GM19455 (cell line): ENCODE measurements around the gene IGFALS.

Experiments
- ATAC-seq: cut with Tn5 transposase; IDR thresholded peaks from one replicate; pipeline ENCODE4 v1.9.1; 2021; ENCODE audit not compliant: unreplicated experiment

Gene IGFALS

DNA sequence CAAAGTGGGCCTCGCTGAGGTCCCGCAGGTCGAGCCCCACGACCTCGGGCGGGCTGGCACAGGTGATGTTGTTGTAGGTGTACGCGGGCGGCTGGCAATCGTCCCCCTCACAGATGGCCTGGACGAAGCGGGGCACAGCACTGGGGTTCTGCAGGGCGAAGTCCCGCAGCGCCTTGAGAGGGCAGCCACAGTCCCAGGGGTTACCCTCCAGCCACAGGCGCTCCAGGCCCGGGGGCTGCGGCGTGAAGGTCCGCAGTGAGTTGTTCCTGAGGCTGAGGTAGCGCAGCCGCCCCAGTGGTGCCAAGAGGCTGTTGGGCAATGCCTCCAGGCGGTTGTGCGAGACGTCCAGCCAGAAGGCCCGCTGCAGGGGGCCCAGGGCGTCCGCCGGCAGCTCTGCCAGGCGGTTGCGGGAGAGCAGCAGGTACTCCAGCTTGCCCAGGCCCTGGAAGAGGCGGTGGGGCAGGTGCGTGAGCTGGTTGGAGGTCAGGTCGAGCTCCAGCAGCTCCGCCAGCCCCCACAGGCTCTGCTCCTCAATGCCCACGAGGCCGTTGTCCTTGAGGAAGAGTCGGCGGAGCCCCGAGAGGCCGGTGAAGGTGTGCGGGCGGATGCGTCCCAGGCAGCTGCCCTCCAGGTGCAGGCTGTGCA, 2.8 kb downstream of the IGFALS start:
- no peak for ATAC-seq

DNA sequence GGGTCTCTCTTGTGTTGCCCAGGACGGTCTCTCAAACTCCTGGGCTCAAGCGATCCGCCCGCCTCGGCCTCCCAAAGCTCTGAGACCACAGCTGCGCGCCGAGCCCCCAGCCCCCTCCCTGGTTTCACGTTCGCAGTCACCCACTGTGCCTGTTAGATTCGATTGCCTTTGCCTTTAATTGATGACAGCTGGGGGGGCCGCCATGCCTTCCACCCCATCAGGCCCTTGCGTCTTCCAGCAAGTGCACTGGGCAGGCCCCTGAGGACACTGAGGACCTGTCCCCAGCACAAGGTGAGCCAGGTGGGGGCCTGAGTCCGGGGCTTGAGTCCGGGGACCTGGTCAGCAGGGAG, 3.3 kb downstream of the IGFALS start:
- ATAC-seq: no peak

DNA sequence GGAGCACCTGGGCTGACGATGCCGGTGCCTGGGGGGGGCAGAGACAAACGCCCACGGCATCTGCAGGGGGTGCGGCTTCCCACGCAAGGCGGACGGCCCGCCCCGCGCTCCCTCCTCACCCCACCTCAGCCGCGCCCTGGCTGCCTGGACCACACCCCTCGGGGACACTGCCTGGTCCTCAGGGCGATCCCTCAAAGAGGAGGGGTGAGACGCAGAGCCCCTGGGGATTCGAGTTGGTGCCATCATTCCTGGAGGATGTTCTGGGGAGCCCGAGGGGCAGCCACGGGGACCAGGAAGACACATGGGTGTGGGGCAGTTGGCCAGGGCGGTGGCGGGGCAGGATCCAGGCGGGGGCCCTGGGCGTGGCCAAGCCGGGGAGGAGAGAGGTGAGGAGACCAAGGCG, 3.9 kb downstream of the IGFALS start:
- no peak for ATAC-seq

DNA sequence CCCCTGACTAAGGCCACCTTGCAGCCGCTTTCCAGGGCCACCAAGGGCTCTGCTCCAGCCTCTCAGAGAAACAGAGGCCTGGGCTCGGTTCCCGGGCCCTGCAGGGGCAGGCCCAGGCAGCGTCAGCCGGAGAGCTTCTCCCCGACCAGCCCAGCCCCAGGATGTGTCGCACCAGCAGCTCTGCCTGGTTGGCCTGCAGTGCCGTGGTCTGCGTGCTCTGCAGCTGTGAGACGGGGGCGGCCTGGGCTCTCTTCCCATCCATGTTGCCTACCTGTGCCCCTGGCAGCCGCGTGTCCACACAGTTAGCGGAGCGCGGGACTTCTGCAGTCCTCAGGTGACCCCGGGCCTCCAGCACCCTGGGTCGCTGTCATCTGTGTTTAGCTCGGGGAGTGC, 4.8 kb downstream of the IGFALS start:
- no peak for ATAC-seq

DNA sequence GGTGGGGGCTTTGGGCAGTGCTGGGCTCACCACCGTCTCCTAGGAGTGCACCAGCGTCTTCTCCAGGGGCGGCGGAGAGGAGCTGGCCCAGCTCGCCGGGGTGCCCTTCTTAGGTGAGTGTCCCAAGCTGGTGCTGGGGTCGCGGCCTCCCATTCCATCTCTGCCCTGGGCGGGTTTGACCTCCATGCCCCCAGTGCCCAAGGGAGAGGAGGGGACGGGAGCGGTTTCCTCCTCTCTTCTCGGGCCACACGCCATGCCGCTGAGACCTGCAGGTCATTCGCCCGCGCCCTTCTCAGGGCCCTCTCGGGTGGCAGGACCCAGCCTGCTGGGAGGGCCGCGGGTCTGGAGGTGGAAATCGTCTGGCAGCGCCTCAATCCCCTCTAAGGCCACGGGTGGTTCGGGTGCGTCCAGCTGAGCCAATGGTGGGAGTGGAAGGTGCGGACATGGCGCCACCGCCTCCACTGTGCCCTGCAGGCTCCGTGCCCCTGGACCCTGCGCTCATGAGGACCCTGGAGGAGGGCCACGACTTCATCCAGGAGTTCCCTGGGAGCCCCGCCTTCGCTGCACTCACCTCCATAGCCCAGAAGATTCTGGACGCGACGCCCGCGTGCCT, 5.3 kb downstream of the IGFALS start:
- ATAC-seq: no peak

DNA sequence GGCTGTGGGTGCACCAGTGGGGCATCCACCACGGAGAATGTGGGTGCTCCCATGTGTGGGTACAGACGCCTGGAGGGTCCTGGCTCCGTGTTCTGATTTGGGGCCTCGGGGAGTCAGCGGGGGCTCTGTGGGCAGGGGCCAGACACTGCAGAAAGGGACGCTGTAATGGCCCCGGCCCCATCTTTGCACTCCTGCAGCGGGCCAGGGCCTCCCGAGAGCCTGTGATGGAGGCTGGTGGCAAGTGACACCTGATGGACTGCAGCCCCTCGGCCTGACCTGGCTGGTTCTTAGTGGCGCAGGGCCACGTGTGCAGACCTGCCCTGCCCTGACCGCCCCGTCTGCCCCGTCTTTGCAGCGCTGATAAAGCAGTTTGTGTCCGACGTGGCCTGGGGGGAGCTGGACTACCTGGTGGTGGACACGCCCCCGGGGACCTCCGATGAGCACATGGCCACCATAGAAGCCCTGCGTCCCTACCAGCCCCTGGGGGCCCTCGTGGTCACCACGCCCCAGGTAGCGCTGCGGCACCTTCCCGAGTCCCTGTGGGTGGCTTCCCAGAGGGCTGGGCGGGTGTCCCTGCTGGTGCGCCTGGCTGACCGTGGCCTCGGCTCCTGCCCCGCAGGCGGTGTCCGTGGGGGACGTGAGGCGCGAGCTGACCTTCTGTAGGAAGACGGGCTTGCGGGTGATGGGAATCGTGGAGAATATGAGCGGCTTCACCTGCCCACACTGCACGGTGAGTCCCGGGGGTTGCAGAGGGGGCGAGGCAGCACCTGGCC, 6.0 kb downstream of the IGFALS start:
- no peak for ATAC-seq

DNA sequence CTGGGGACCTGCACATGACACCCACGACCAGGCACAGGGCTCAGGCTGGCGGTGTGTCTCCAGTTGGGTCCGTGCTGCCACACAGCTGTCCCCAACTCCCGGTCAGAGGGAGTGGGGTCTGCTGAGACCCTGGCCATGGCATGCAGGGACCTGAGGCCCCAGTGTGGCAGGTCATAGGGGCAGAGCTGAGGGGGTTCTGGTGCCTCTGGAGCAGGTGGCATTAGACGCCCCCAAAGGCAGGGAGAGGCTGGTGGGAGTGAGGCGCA, 6.5 kb downstream of the IGFALS start:
- no peak for ATAC-seq

DNA sequence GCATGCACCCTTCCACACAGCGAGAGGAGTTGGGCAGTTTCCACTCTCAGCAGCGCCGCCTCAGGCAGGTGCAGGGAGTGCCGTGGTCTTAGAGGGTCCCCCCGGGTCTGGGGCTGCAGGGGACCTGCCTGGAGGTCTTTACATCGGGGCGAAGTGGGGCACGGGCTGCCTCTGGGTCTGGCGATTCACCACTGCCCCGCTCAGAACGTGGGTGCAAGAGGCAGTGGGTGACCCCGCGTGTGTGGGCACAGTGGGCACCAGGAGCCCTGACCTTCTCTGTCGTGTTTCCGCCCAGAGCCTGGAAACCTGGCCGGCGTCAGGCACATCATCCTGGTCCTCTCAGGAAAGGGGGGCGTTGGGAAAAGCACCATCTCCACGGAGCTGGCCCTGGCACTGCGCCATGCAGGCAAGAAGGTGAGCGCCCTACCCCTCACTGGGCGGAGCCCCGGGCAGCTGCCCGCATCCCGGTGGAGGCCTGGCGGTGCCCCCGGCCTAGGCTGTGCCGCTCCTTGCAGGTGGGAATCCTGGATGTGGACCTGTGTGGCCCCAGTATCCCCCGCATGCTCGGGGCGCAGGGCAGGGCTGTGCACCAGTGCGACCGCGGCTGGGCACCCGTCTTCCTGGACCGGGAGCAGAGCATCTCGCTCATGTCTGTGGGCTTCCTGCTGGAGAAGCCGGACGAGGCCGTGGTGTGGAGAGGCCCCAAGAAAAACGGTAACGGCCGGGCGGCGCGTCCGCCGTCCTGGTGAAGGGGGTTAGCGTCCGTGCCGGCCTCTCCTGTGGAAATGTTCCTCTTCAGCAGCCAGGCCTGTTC, 7.1 kb downstream of the IGFALS start:
- no peak for ATAC-seq

DNA sequence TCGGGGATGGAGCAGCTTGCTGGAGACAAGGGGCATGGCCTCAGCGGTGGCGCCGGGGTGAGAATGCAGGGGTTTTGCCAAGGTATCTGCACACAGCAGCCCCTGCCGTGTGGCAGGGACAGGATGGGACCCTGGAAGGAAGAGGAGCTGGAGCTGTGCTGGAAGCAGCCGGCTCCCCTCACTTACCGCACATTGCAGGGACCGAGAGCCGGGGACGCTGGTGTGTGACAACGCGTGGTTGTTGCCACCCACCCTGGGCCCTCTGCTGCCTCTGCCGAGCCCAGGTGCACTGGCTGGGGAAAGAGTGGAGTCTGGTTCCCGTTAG, 7.7 kb downstream of the IGFALS start:
- ATAC-seq: no peak

DNA sequence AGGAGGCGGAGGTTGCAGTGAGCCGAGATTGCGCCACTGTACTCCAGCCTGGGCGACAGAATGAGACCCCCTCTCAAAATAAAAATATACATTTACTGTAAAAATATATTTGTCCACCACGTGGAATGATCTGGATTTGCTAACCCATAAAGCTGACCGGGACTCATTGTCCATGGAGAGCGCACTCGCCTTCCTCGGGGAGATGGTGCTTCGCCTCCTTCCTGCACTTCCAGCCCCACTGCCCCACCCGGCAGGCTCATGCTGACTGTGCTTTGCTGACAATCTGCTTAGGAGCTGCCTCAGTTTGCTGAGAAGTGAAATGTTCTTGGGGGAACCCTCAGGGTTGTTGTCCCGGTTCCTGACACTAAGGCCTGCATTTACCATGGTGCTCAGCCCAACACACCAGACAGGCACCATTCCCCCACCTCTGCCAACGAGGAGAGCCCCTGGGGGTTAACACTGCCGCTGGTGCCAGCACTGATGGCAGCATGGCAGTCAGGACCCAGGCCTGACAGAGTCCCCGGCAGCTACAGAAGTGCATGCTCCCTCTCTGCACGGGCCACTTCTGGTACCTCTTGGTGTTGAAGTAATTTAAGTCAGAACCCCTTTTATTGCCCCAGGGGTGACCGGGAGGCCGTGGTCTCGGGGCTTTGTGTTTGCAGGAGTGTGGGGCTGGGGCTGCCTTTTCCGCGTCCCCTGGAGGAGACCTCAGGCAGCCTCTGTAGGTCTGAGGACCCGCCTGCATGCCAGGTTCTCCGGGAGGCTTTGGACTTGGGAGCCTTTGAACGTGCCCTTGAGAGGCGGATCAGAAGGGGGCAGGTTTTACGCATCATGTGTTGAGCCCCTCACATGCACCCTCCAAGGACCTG, 8.3 kb downstream of the IGFALS start:
- no peak for ATAC-seq

DNA sequence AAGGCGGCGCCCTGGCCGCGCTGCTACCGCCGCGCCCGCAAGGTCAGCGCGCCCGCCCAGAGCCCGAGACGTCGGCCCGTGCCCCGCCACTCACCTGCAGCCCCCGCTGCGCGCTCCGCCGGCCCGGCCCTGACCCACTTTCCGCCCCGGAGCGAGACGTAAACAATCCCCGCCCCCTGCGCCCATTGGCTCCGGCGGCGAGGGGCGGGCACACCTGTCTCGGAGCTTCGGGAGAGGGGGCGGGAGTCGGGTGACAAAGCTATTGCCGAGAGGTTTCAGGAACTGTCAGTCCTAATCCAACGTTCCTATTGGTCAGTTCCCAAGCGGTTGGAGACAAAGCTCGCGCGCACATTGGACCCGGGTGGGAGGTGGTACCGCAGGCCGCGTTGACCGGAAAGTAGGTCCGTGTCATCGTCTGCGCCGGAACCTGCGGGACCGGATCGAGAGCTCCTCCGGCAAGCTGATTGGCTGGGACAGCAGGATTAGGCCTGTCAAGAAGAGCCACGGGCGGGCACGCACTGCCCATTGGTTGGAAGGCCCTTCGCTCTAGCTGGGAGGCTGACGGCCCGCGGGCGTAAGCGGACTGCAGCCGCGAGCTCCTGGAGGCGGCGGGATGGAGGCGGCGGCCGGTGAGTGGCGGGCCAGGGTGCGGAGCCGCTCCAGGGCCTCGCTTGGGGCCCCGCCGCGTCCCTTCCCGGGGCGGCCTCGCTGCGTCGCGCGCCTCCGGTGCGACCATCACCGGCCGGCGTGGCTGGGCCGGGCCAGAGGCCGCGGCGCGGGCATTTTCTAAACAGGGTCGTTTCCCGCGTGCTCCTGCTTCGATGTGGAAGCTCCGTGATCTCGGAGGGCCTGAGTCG, 10.9 kb downstream of the IGFALS start, which contains the start of the genes NUBP2 and SPSB3:
Gene NUBP2 (plus strand): TSS at position 553 of the 857 bp plus-strand sequence. CDS start 61 bp downstream, at position 614.
Gene SPSB3 (minus strand): TSS at position 164 of the 857 bp plus-strand sequence. CDS start 1,088 bp downstream, outside the sequence.
- peak; percentile 83 for ATAC-seq

DNA sequence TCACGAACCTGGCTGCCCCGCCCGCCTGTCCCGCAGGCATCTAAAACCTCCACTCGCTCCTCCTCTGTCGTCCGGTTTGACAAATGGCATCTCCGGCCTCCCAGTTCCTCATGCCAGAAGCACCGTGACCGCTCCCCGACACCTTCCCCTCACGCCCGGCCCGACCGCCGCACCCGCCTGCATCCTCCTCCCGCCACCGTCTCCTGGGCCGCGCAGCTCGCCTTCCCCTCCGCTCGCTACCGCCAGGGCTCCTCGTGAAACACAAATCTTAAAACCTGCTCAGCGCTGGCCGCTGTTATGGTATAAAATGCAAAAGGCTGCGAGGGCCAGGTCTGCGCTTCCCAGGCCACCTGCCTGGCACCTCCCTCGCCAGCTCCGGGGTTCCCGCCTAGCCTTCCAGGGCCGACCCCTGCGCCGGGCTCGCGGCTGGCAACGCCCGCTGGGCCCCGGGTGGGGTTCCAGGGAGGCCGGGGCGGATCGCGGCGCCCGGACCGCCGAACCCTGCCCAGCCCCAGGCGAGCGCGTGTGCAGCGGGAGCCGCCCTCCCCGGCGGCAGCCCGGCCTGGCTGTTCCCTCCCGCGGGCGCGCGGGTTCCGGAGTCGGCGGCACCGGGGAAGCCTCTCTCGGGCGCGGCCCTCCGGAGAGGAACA, 11.6 kb downstream of the IGFALS start:
- ATAC-seq: peak; percentile 10

DNA sequence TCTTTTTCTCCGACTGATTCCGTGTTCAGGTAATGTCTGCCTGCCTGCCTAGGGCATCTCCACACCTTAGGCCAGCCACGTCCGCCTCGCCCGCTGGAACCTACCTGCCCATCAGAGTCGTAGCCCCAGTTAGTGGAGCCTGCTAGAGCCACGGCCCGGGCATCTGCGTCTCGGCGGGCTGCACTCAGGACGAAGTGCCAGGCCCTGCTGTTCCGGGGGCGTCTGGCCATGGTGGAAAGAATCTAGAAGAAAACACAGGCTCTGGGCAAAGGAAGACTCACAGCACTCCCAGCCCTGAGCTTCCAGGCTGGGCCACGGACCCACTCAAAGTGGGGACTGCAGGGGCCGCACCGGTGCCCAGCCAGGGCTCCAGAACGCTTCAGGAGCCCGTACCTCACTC, 12.3 kb downstream of the IGFALS start:
- ATAC-seq: no peak

DNA sequence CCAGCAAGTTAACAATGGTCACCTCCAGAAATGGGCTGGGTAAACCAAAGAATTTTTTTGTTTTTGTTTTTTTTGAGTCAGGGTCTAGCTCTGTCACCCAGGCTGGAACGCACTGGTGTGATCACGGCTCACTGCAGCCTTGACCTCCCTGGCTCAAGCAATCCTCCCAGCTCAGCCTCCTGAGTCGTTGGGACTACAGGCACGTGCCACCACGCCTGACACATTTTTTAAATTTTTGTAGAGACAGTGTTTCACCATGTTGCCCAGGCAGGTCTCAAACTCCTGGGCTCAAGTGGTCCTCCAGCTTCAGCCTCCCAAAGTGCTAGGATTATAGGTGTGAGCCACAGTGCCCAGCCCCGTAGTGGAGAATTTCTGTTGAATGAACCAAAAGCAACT, 12.8 kb downstream of the IGFALS start:
- ATAC-seq: no peak

DNA sequence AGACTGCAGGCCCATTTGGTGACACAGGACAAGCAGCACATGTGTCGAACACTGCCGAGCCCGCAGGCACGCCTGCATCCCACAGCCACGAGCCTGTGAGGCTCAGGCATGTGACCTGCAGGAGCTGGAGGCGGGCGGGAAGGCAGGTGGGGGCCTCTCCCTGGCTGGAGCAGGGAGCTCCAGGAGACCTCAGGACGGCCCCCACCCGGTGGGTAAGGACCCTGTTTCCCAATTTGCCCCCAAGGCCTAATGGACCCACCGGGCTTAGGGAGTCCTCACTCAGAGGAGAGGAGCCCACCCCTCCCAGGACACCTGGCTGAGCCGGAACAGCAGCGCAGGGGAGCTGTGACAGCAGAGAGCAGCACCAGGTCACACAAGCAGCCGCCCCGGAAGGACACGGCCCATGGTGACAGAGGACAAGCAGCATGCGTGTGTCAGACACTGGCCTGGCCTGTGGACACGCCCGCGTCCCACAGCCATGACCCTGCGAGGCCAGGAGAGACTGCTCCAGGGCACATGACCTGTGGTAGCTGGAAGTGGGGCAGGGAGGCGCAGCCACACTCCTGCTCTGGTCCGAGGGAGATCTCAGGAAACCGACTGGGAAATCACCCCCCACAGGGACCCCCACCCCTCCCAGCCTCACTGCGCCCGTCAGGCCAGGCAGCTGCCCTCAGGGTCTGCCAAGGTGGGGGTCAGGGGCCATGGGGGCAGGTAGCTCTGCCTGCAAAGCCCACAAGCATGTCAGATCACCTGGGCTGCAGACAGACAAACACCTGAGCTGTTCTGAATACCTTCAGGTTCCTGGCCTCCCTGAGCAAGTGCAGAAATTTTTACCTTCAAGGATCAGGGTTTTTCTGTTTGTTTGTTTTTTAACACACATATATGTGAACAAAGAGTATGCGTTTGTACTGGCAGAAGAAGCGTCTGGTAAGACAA, 13.5 kb downstream of the IGFALS start:
- ATAC-seq: no peak

DNA sequence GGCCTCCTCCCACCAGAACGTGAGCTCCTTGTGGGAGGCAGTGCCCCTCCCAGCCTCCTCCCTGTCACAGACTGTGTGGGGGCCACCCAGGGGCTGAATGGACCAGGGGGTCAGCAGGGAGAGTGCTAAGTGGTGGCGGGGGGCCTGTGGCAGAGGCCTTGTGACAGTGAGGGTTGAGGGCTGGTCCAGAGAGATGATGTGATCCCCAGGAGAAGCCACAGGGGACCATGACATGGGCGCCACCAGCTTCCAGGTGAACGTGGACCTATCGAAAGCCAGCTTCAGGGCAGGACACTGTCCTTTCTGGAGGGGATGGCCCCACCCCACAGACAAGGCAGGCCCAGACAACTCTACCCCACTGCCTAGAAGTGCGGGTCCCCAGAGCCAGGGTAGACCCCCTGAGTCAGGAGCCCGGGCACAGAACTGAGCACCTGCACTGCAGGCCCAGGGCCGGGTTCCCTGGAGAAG, 14.2 kb downstream of the IGFALS start:
- no peak for ATAC-seq

DNA sequence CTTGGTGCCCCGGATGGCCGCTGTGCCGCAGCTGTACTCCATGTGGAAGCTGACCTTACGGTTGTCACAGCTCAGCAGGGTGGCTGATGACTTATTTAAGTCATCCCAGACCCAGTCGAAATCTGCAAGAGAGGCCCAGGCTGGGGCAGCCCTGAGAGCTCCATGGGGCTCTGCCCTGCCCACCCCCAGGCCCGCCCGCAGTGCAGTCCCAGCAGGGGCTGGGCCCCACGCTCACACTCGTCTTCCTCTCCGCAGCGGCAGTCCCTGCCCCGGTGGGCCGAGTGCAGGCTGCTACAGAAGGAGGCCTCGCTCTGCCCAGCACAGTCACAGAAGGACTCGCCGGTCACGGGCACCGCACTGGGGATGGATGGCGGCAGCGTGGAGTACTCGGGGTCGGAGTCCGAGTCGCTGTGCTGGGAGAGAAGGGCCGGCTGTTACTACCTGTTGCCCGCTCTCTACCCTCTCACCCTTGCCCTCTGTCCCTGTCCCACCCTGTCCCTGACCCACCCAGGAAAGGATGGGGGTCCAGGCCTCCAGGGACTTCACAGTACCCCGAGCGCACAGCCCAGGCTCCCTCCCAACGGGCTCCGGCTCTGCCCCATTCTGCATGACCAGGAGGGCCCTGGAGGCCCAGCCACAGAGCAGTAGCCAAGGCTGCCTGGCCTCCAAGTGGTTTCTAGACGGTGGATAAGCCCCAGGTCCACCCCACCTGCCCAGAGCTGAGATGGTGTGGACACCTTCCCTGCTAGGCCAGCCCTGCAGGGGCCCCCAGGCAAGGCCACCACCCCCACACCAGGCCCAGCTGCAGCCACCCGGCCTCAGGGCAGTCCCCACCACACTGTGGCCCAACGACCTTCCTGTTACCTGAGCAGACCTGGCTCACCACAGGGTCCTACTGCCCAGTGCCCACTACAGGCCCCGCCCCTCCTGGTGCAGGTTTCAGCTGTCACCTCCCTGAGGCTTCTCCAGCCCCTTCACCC, 15.0 kb downstream of the IGFALS start:
- no peak for ATAC-seq
